Keratinocyte (primary cell): ENCODE results near the gene NOL7. TPM values are rescaled to one million over a fixed set of nuclear protein-coding genes. Genes with fewer than 3 reads are reported as not detected.

Source experiments
- DNase-seq: peaks from one replicate; pipeline ENCODE4 v3.0.0-alpha.2; 2011; ENCODE audit warnings: low read depth, missing footprints, low spot score
- FAIRE-seq: peaks from 2 replicates; lab custom pipeline; 2011; peaks lifted over from hg19 to GRCh38; lab: Jason Lieb, UNC
- H2AFZ ChIP-seq: 2 replicates; pipeline ENCODE4 v1.6.0; 2012; ENCODE audit warnings: low read length, control low read depth, inconsistent platforms; ENCODE audit not compliant: control insufficient read depth
- H3K27ac ChIP-seq: 2 replicates; pipeline ENCODE4 v1.5.1; 2011; ENCODE audit warnings: low read length; ENCODE audit not compliant: control insufficient read depth, insufficient read depth
- H3K27me3 ChIP-seq: 3 replicates; pipeline ENCODE4 v1.6.0; 2011; ENCODE audit warnings: low read length; ENCODE audit not compliant: control insufficient read depth, insufficient read depth; ENCODE audit errors: extremely low read depth
- H3K36me3 ChIP-seq, 2 experiments: 2 replicates in 1 of 2; 3 replicates in 1 of 2; pipeline ENCODE4 v1.5.1; 2011; ENCODE audit warnings: low read length in 2 of 2, mild to moderate bottlenecking in 1 of 2; ENCODE audit not compliant: control insufficient read depth in 2 of 2, insufficient read depth in 2 of 2; ENCODE audit errors: extremely low read depth in 1 of 2
- H3K4me1 ChIP-seq: 3 replicates; pipeline ENCODE4 v1.5.1; 2011; ENCODE audit warnings: low read length; ENCODE audit not compliant: control insufficient read depth, insufficient read depth; ENCODE audit errors: extremely low read depth
- H3K4me2 ChIP-seq: 3 replicates; pipeline ENCODE4 v1.6.0; 2011; ENCODE audit warnings: low read depth, low read length; ENCODE audit not compliant: control insufficient read depth, insufficient read depth; ENCODE audit errors: extremely low read depth
- H3K4me3 ChIP-seq, 3 experiments: fragments of 200-600 bp in 1 of 3; sonication (generic) in 1 of 3; 2 replicates in 2 of 3; 3 replicates in 1 of 3; pipeline ENCODE4 v1.5.1; 2011 to 2016; ENCODE audit warnings: low read length in 3 of 3, mild to moderate bottlenecking in 3 of 3, control low read depth in 2 of 3, inconsistent platforms in 1 of 3, low read depth in 1 of 3, mixed read lengths in 1 of 3, mixed run types in 1 of 3, moderate library complexity in 1 of 3; ENCODE audit not compliant: control insufficient read depth in 2 of 3, insufficient read depth in 2 of 3; ENCODE audit errors: extremely low read depth in 1 of 3
- H3K79me2 ChIP-seq: 2 replicates; pipeline ENCODE4 v1.6.0; 2012; ENCODE audit warnings: low read length; ENCODE audit not compliant: control insufficient read depth, insufficient read depth
- H3K9ac ChIP-seq: 3 replicates; pipeline ENCODE4 v1.6.0; 2011; ENCODE audit warnings: low read length; ENCODE audit not compliant: control insufficient read depth, insufficient read depth; ENCODE audit errors: extremely low read depth
- H3K9me1 ChIP-seq: 3 replicates; pipeline ENCODE4 v1.6.0; 2011; ENCODE audit warnings: low read length; ENCODE audit not compliant: control insufficient read depth, insufficient read depth; ENCODE audit errors: extremely low read depth
- H3K9me3 ChIP-seq: 2 replicates; pipeline ENCODE4 v1.5.1; 2012; ENCODE audit warnings: low read depth, low read length; ENCODE audit not compliant: control insufficient read depth
- H4K20me1 ChIP-seq: 3 replicates; pipeline ENCODE4 v1.6.0; 2011; ENCODE audit warnings: low read length; ENCODE audit not compliant: control insufficient read depth, insufficient read depth; ENCODE audit errors: extremely low read depth
- EZH2 ChIP-seq: IDR thresholded peaks from one replicate; pipeline ENCODE4 v1.6.1; 2012; ENCODE audit warnings: inconsistent platforms, mild to moderate bottlenecking, low read length, moderate library complexity
- dilution Hi-C: fragments of 300-500 bp; cut with MboI; formaldehyde crosslinking; loops from one replicate; pipeline ENCODE4 v1.7.0; 2020; ENCODE audit warnings: low sequenced_read_pairs; ENCODE audit not compliant: extremely low pct_ligation_motif_present
- polyA plus RNA-seq, 5 experiments: library from polyadenylated mRNA; depleted of rRNA in 3 of 5; stranded (reverse) in 3 of 5; stranded (forward) in 1 of 5; unstranded in 1 of 5; fragments of >200 nt; gene quantifications; 1 replicate in 1 of 5; 2 replicates in 3 of 5; 3 replicates in 1 of 5; pipeline versions ENCODE4 v1.2.1 to v1.2.3, GENCODE V29; 2011 to 2012; ENCODE audit warnings: missing spikeins in 2 of 5, low read depth in 1 of 5, low replicate concordance in 1 of 5
- TF ChIP-seq, protein P1 (sequence below), 3 experiments: IDR thresholded peaks in 1 of 3; conservative IDR thresholded peaks in 1 of 3; optimal IDR thresholded peaks in 1 of 3; 2 replicates in 2 of 3; 3 replicates in 1 of 3; pipeline versions ENCODE3 to v1.5.1; 2011; ENCODE audit warnings: low read length in 3 of 3, mild to moderate bottlenecking in 3 of 3, moderate library complexity in 2 of 3, control low read depth in 1 of 3, inconsistent platforms in 1 of 3; ENCODE audit not compliant: insufficient read depth in 2 of 3; ENCODE audit errors: extremely low read depth in 1 of 3

Gene NOL7
- polyA plus RNA-seq, 1 donor (not counting 4 experiments of a cell fraction or from before 2014, with no cell fraction given) = 45.3 TPM

DNA sequence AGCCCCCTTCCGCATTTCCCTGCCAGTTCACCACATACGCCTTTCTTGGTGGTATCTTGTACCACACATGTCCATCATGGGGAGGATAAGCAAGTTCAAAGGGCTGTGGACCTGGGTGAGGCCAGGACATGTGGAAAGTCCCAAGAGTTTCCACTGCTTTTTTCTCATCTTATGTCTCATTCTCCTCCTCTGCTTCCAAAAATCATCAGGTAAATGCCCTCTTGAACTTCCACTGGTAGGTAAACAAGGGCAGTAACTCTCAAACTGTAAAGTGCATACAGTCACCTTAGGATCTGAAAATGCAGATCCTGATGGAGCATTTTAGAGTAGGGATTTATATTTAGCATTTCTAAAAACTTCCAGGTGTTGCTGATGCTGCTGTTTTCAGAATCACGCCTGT lies 48.6 kb upstream of the NOL7 start:
- no peaks in the 10 kb centered on the region for H3K36me3 ChIP-seq
- dilution Hi-C loops = no loop called here
- H2AFZ ChIP-seq = no peak overlapping the region
- H3K4me1 ChIP-seq = no peaks in the 10 kb centered on the region
- no peak overlapping the region for H3K4me3 ChIP-seq
- H4K20me1 ChIP-seq = no peaks in the 10 kb centered on the region
- H3K4me2 ChIP-seq = no peak overlapping the region
- H3K9me3 ChIP-seq = no peaks in the 10 kb centered on the region
- FAIRE-seq (no peak), DNase-seq (no peak)
- no peaks in the 10 kb centered on the region for H3K79me2 ChIP-seq
- TF ChIP-seq EZH2 = no peak
- TF ChIP-seq, protein P1, sequence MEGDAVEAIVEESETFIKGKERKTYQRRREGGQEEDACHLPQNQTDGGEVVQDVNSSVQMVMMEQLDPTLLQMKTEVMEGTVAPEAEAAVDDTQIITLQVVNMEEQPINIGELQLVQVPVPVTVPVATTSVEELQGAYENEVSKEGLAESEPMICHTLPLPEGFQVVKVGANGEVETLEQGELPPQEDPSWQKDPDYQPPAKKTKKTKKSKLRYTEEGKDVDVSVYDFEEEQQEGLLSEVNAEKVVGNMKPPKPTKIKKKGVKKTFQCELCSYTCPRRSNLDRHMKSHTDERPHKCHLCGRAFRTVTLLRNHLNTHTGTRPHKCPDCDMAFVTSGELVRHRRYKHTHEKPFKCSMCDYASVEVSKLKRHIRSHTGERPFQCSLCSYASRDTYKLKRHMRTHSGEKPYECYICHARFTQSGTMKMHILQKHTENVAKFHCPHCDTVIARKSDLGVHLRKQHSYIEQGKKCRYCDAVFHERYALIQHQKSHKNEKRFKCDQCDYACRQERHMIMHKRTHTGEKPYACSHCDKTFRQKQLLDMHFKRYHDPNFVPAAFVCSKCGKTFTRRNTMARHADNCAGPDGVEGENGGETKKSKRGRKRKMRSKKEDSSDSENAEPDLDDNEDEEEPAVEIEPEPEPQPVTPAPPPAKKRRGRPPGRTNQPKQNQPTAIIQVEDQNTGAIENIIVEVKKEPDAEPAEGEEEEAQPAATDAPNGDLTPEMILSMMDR (optimal IDR thresholded peaks at IDR 0.05 in 1 of 3, IDR thresholded peaks at IDR 0.05 in 1 of 3, conservative IDR thresholded peaks at IDR 0.05 in 1 of 3; ENCODE audit: extremely low read depth in 1 of 3, insufficient read depth in 2 of 3, low read length in 3 of 3) = no peak
- no peak overlapping the region for H3K9ac ChIP-seq
- H3K27me3 ChIP-seq = no peaks in the 10 kb centered on the region
- H3K27ac ChIP-seq = no peak overlapping the region
- H3K9me1 ChIP-seq = no peaks in the 10 kb centered on the region

DNA sequence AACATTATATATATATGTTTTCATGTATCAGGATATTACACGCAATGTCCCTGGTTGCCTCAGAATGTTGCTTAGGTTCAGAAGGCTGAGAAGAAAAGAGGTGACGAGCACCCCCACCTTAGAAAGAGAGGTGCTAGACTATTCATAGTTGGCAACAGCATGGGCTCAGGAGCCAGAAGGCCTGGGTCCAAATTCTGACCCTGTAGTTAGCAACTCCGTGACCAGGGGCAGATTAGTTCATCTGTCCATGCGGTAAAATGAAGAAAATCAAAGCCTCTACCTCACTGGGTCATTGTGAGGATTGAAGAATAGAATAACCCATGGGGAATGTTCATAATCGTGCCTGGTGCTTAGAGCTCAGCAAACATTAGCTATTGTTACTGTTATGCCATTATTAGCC lies 46.2 kb upstream of the NOL7 start:
- no peaks in the 10 kb centered on the region for H3K79me2 ChIP-seq
- H3K4me2 ChIP-seq = no peak overlapping the region
- H3K9ac ChIP-seq = no peak overlapping the region
- H4K20me1 ChIP-seq = no peaks in the 10 kb centered on the region
- FAIRE-seq = no peak
- TF ChIP-seq, protein P1 (optimal IDR thresholded peaks at IDR 0.05 in 1 of 3, IDR thresholded peaks at IDR 0.05 in 1 of 3, conservative IDR thresholded peaks at IDR 0.05 in 1 of 3; ENCODE audit: extremely low read depth in 1 of 3, insufficient read depth in 2 of 3, low read length in 3 of 3) = no peak
- TF ChIP-seq EZH2 = no peak
- DNase-seq = no peak
- H3K4me3 ChIP-seq = no peak overlapping the region
- H3K27me3 ChIP-seq = no peaks in the 10 kb centered on the region
- H3K36me3 ChIP-seq = no peaks in the 10 kb centered on the region
- H2AFZ ChIP-seq = no peak overlapping the region
- no peaks in the 10 kb centered on the region for H3K9me1 ChIP-seq
- dilution Hi-C loops = no loop called here
- peaks cover 8% of the 10 kb centered on the region for H3K4me1 ChIP-seq
- no peak overlapping the region for H3K27ac ChIP-seq
- H3K9me3 ChIP-seq = no peaks in the 10 kb centered on the region
